GM21367 (cell line): ENCODE data around the gene AACS.
"Not testable (repeated sequence)": the region's sequence is repeated elsewhere in the genome, so short reads cannot be mapped to it uniquely, and the experiment has no call there.

ENCODE experiments used
- ATAC-seq: cut with Tn5 transposase; IDR thresholded peaks from one replicate; pipeline ENCODE4 v1.9.1; 2021; ENCODE audit not compliant: unreplicated experiment

The AACS gene

GRCh38 chr12:125056306-125056705, 8.9 kb upstream of the AACS start:
- ATAC-seq = no peak

GRCh38 chr12:125057708-125058107, 7.5 kb upstream of the AACS start:
- no peak for ATAC-seq

GRCh38 chr12:125061229-125061628, 4.0 kb upstream of the AACS start:
- ATAC-seq = no peak

- not testable (repeated sequence) for ATAC-seq
Measured at GRCh38 chr12:125063522-125063921, 1.7 kb upstream of the AACS start.

- no peak for ATAC-seq
Measured at GRCh38 chr12:125064492-125064891, 743 bp upstream of the AACS start.

GRCh38 chr12:125065919-125066570, 810 bp downstream of the AACS start:
- no peak for ATAC-seq

GRCh38 chr12:125068391-125068790, 3.2 kb downstream of the AACS start:
- no peak for ATAC-seq

GRCh38 chr12:125069616-125070015, 4.4 kb downstream of the AACS start:
- no peak for ATAC-seq

- no peak for ATAC-seq
Measured at GRCh38 chr12:125070112-125070511, 4.9 kb downstream of the AACS start.

GRCh38 chr12:125070661-125071390, 5.6 kb downstream of the AACS start:
- no peak for ATAC-seq

GRCh38 chr12:125071456-125071855, 6.2 kb downstream of the AACS start:
- ATAC-seq = no peak

GRCh38 chr12:125072496-125072895, 7.3 kb downstream of the AACS start:
- no peak for ATAC-seq

GRCh38 chr12:125074294-125074693, 9.1 kb downstream of the AACS start:
- not testable (repeated sequence) for ATAC-seq

GRCh38 chr12:125076103-125076502, 10.9 kb downstream of the AACS start:
- no peak for ATAC-seq

- no peak for ATAC-seq
Measured at GRCh38 chr12:125079084-125079483, 13.8 kb downstream of the AACS start.

GRCh38 chr12:125079648-125080645, 14.7 kb downstream of the AACS start:
- no peak for ATAC-seq

GRCh38 chr12:125081427-125081826, 16.2 kb downstream of the AACS start:
- no peak for ATAC-seq

GRCh38 chr12:125083072-125083471, 17.8 kb downstream of the AACS start:
- no peak for ATAC-seq

- not testable (repeated sequence) for ATAC-seq
Measured at GRCh38 chr12:125088199-125088598, 23.0 kb downstream of the AACS start.

GRCh38 chr12:125089083-125089482, 23.8 kb downstream of the AACS start:
- ATAC-seq = no peak

- no peak for ATAC-seq
Measured at GRCh38 chr12:125089626-125090025, 24.4 kb downstream of the AACS start.
